ENCODE data around the gene PLA2G3.

Gene PLA2G3

GRCh38 chr22:31126869-31127175 is 13.5 kb downstream of the PLA2G3 start:
- Histone ChIP-seq H3F3A (ENCODE audit: insufficient read depth) (no peaks in the 10 kb centered on the region), H3K9me2 (replicated peaks; ENCODE audit: insufficient read depth, low read length) (no peaks in the 10 kb centered on the region), H3K9me3 (ENCODE audit: insufficient read depth, low read length) (no peaks in the 10 kb centered on the region), H3K36me3 (ENCODE audit: low read length) (no peaks in the 10 kb centered on the region), H3K27me3 (ENCODE audit: low read length) (no peaks in the 10 kb centered on the region), H3K27ac (ENCODE audit: low read depth, low read length) (no peak overlapping the region), H3K9ac (ENCODE audit: low read length) (no peak overlapping the region), H3K79me2 (ENCODE audit: insufficient read depth, low read length) (no peaks in the 10 kb centered on the region), H3K4me2 (ENCODE audit: low read depth, low read length, poor library complexity, severe bottlenecking) (no peak overlapping the region), H3K4me3 (ENCODE audit: insufficient read depth, low read length, poor library complexity, severe bottlenecking) (no peak overlapping the region), H2AFZ (ENCODE audit: low read depth, low read length, severe bottlenecking) (no peak overlapping the region), H4K20me1 (ENCODE audit: low read depth, low read length) (no peaks in the 10 kb centered on the region)
- no peak for TF ChIP-seq EZH2phosphoT487 (conservative IDR thresholded peaks at IDR 0.05; ENCODE audit: low read length)
- TF ChIP-seq CTCF (IDR thresholded peaks at IDR 0.05; ENCODE audit: insufficient read depth, low read length, poor library complexity, severe bottlenecking), result no peak

- H3K27ac ChIP-seq (ENCODE audit: low read depth, low read length), result no peak overlapping the region
- H3K9ac ChIP-seq (ENCODE audit: low read length), result no peak overlapping the region
- H3K4me3 ChIP-seq (ENCODE audit: insufficient read depth, low read length, poor library complexity, severe bottlenecking), result no peak overlapping the region
- H4K20me1 ChIP-seq (ENCODE audit: low read depth, low read length), result no peaks in the 10 kb centered on the region
- no peaks in the 10 kb centered on the region for H3K79me2 ChIP-seq (ENCODE audit: insufficient read depth, low read length)
- no peak overlapping the region for H2AFZ ChIP-seq (ENCODE audit: low read depth, low read length, severe bottlenecking)
- H3K9me3 ChIP-seq (ENCODE audit: insufficient read depth, low read length), result no peaks in the 10 kb centered on the region
- H3K27me3 ChIP-seq (ENCODE audit: low read length), result no peaks in the 10 kb centered on the region
- TF ChIP-seq CTCF (IDR thresholded peaks at IDR 0.05; ENCODE audit: insufficient read depth, low read length, poor library complexity, severe bottlenecking), result no peak
- TF ChIP-seq EZH2phosphoT487 (conservative IDR thresholded peaks at IDR 0.05; ENCODE audit: low read length), result no peak
- H3K4me2 ChIP-seq (ENCODE audit: low read depth, low read length, poor library complexity, severe bottlenecking), result no peak overlapping the region
- no peaks in the 10 kb centered on the region for H3K36me3 ChIP-seq (ENCODE audit: low read length)
- H3K9me2 ChIP-seq (replicated peaks; ENCODE audit: insufficient read depth, low read length), result no peaks in the 10 kb centered on the region
- no peaks in the 10 kb centered on the region for H3F3A ChIP-seq (ENCODE audit: insufficient read depth)
These were observed 14.0 kb downstream of the PLA2G3 start for GRCh38 chr22:31126128-31126868.

- Histone ChIP-seq H3K4me3 (ENCODE audit: insufficient read depth, low read length, poor library complexity, severe bottlenecking) (no peak overlapping the region), H3K9ac (ENCODE audit: low read length) (no peak overlapping the region), H3K27me3 (ENCODE audit: low read length) (no peaks in the 10 kb centered on the region), H3K4me2 (ENCODE audit: low read depth, low read length, poor library complexity, severe bottlenecking) (no peak overlapping the region), H3K27ac (ENCODE audit: low read depth, low read length) (no peak overlapping the region), H2AFZ (ENCODE audit: low read depth, low read length, severe bottlenecking) (no peak overlapping the region), H3K79me2 (ENCODE audit: insufficient read depth, low read length) (no peaks in the 10 kb centered on the region), H3K36me3 (ENCODE audit: low read length) (no peaks in the 10 kb centered on the region), H3F3A (ENCODE audit: insufficient read depth) (no peaks in the 10 kb centered on the region), H3K9me2 (replicated peaks; ENCODE audit: insufficient read depth, low read length) (no peaks in the 10 kb centered on the region), H4K20me1 (ENCODE audit: low read depth, low read length) (no peaks in the 10 kb centered on the region), H3K9me3 (ENCODE audit: insufficient read depth, low read length) (no peaks in the 10 kb centered on the region)
- TF ChIP-seq CTCF (IDR thresholded peaks at IDR 0.05; ENCODE audit: insufficient read depth, low read length, poor library complexity, severe bottlenecking) (no peak), EZH2phosphoT487 (conservative IDR thresholded peaks at IDR 0.05; ENCODE audit: low read length) (no peak)
These were observed 14.7 kb downstream of the PLA2G3 start for GRCh38 chr22:31125521-31126117.
